Nephron progenitor cell (in vitro differentiated cells): ENCODE results near the gene KDSR.

ENCODE experiments used
- DNase-seq: peaks from one replicate; pipeline ENCODE4 v3.0.0; 2021
- H3K27ac Mint-ChIP-seq: 2 replicates; pipeline ENCODE4 v1.8.0; 2021; ENCODE audit warnings: mild to moderate bottlenecking, moderate library complexity, mixed read lengths
- H3K27me3 Mint-ChIP-seq: 2 replicates; pipeline ENCODE4 v1.8.0; 2021; ENCODE audit warnings: mild to moderate bottlenecking, low read depth, mixed read lengths; ENCODE audit not compliant: poor library complexity
- H3K36me3 Mint-ChIP-seq: 2 replicates; pipeline ENCODE4 v1.8.0; 2021; ENCODE audit warnings: low read depth, mixed read lengths
- H3K4me1 Mint-ChIP-seq: 2 replicates; pipeline ENCODE4 v1.8.0; 2021; ENCODE audit warnings: mixed read lengths
- H3K4me3 Mint-ChIP-seq: 2 replicates; pipeline ENCODE4 v1.8.0; 2021; ENCODE audit warnings: mild to moderate bottlenecking, moderate library complexity, mixed read lengths
- H3K9me3 Mint-ChIP-seq: 2 replicates; pipeline ENCODE4 v1.8.0; 2021; ENCODE audit warnings: mild to moderate bottlenecking, moderate library complexity, mixed read lengths
- CTCF ChIP-seq: fragments of 200-600 bp; sonication (generic); IDR thresholded peaks from 2 replicates; pipeline ENCODE4 v1.5.0; 2021; ENCODE audit warnings: antibody characterized with exemption

KDSR gene

GRCh38 chr18:63387861-63388260, 20.9 kb upstream of the KDSR start:
- Mint-ChIP-seq H3K9me3 (no peaks in the 10 kb centered on the region), H3K36me3 (peaks cover 18% of the 10 kb centered on the region), H3K4me3 (no peak overlapping the region), H3K4me1 (no peaks in the 10 kb centered on the region), H3K27me3 (no peaks in the 10 kb centered on the region), H3K27ac (peak overlapping the region; percentile 67)
- DNase-seq, result no peak
- no peak for TF ChIP-seq CTCF

GRCh38 chr18:63382843-63383242, 15.8 kb upstream of the KDSR start:
- DNase-seq, result no peak
- no peaks in the 10 kb centered on the region for H3K9me3 Mint-ChIP-seq
- H3K27ac Mint-ChIP-seq, result no peak overlapping the region
- H3K4me1 Mint-ChIP-seq, result peaks cover 6% of the 10 kb centered on the region
- no peaks in the 10 kb centered on the region for H3K27me3 Mint-ChIP-seq
- H3K36me3 Mint-ChIP-seq, result peaks cover 5% of the 10 kb centered on the region
- TF ChIP-seq CTCF, result no peak
- H3K4me3 Mint-ChIP-seq, result no peak overlapping the region

- Mint-ChIP-seq H3K4me3 (no peak overlapping the region), H3K27me3 (no peaks in the 10 kb centered on the region), H3K9me3 (peaks cover 15% of the 10 kb centered on the region), H3K27ac (no peak overlapping the region), H3K4me1 (peaks cover 6% of the 10 kb centered on the region), H3K36me3 (peaks cover 5% of the 10 kb centered on the region)
- no peak for DNase-seq
- no peak for TF ChIP-seq CTCF
Observed at GRCh38 chr18:63379639-63379962, 12.6 kb upstream of the KDSR start.

- H3K36me3 Mint-ChIP-seq, result peaks cover 5% of the 10 kb centered on the region
- peaks cover 6% of the 10 kb centered on the region for H3K4me1 Mint-ChIP-seq
- H3K4me3 Mint-ChIP-seq, result no peak overlapping the region
- DNase-seq, result no peak
- H3K27ac Mint-ChIP-seq, result no peak overlapping the region
- H3K9me3 Mint-ChIP-seq, result peaks cover 15% of the 10 kb centered on the region
- H3K27me3 Mint-ChIP-seq, result no peaks in the 10 kb centered on the region
- no peak for TF ChIP-seq CTCF
Observed at GRCh38 chr18:63378919-63379638, 12.1 kb upstream of the KDSR start.

GRCh38 chr18:63377275-63377980, 10.4 kb upstream of the KDSR start:
- TF ChIP-seq CTCF, result no peak
- Mint-ChIP-seq H3K4me3 (no peak overlapping the region), H3K27me3 (no peaks in the 10 kb centered on the region), H3K9me3 (peaks cover 18% of the 10 kb centered on the region), H3K36me3 (no peaks in the 10 kb centered on the region), H3K4me1 (peaks cover 6% of the 10 kb centered on the region), H3K27ac (no peak overlapping the region)
- no peak for DNase-seq

- Mint-ChIP-seq H3K9me3 (peaks cover 18% of the 10 kb centered on the region), H3K27ac (no peak overlapping the region), H3K4me1 (peaks cover 6% of the 10 kb centered on the region), H3K4me3 (no peak overlapping the region), H3K27me3 (no peaks in the 10 kb centered on the region), H3K36me3 (no peaks in the 10 kb centered on the region)
- DNase-seq, result no peak
- TF ChIP-seq CTCF, result no peak
Observed at GRCh38 chr18:63376538-63376937, 9.5 kb upstream of the KDSR start.
